ENCODE measurements around the gene FANCG.

The FANCG gene

GRCh38 chr9:35057271-35057620 lies 22.5 kb downstream of the FANCG start:
- no peak overlapping the region for H2AK5ac ChIP-seq (ENCODE audit: low read length)

GRCh38 chr9:35056571-35057270 lies 23.0 kb downstream of the FANCG start:
- no peak overlapping the region for H3K9ac ChIP-seq (ENCODE audit: low read length)

More at GRCh38 chr9:35057271-35057620, 22.5 kb downstream of the FANCG start:
- no peak overlapping the region for H4K12ac ChIP-seq (ENCODE audit: low read depth, low read length)
- no peak overlapping the region for H3K9ac ChIP-seq (ENCODE audit: low read length)
- no peak overlapping the region for H4K91ac ChIP-seq (ENCODE audit: low read depth, low read length)
- H4K8ac ChIP-seq (ENCODE audit: low read depth, low read length): no peak overlapping the region
- no peaks in the 10 kb centered on the region for H3K79me2 ChIP-seq (ENCODE audit: control insufficient read depth, insufficient read depth, low read length, poor library complexity)
- no peak overlapping the region for H2BK120ac ChIP-seq (ENCODE audit: insufficient read depth, low read length, poor library complexity)
- H3K4me3 ChIP-seq (ENCODE audit: low read depth, low read length): no peak overlapping the region
- no peak overlapping the region for H2BK12ac ChIP-seq (ENCODE audit: low read length)
- no peak overlapping the region for H3K27ac ChIP-seq (ENCODE audit: low read depth, low read length)
- no peak overlapping the region for H2AFZ ChIP-seq (ENCODE audit: insufficient read depth, low read length, poor library complexity)
- peaks cover 54 to 70% of the 10 kb centered on the region in 2 experiments for H3K36me3 ChIP-seq (ENCODE audit: control insufficient read depth in 1 of 2, insufficient read depth in 2 of 2, low read length in 2 of 2)
- H3K4me2 ChIP-seq (ENCODE audit: low read length): no peak overlapping the region
- DNase-seq: no peak
- no peak overlapping the region for H3K23ac ChIP-seq (ENCODE audit: low read length)
- H3K27me3 ChIP-seq (ENCODE audit: insufficient read depth, low read length): no peaks in the 10 kb centered on the region
- no peak overlapping the region for H3K14ac ChIP-seq (ENCODE audit: low read length)
- H3K4me1 ChIP-seq (ENCODE audit: control insufficient read depth in 1 of 2, insufficient read depth in 2 of 2, low read length in 2 of 2): no peaks in the 10 kb centered on the region
- H3K4ac ChIP-seq (ENCODE audit: low read depth, low read length): no peak overlapping the region
- H3K9me3 ChIP-seq (ENCODE audit: insufficient read depth, low read depth, low read length): peaks cover 3% of the 10 kb centered on the region
- H2BK5ac ChIP-seq (ENCODE audit: low read depth, low read length, poor library complexity): no peak overlapping the region
- H3K18ac ChIP-seq (ENCODE audit: low read length): no peak overlapping the region
- no CpG with 5 or more reads among the region's 8 CpGs for WGBS (ENCODE audit: extremely low coverage, insufficient coverage, insufficient read length)
- H3K79me1 ChIP-seq (ENCODE audit: low read length): no peaks in the 10 kb centered on the region

DNA sequence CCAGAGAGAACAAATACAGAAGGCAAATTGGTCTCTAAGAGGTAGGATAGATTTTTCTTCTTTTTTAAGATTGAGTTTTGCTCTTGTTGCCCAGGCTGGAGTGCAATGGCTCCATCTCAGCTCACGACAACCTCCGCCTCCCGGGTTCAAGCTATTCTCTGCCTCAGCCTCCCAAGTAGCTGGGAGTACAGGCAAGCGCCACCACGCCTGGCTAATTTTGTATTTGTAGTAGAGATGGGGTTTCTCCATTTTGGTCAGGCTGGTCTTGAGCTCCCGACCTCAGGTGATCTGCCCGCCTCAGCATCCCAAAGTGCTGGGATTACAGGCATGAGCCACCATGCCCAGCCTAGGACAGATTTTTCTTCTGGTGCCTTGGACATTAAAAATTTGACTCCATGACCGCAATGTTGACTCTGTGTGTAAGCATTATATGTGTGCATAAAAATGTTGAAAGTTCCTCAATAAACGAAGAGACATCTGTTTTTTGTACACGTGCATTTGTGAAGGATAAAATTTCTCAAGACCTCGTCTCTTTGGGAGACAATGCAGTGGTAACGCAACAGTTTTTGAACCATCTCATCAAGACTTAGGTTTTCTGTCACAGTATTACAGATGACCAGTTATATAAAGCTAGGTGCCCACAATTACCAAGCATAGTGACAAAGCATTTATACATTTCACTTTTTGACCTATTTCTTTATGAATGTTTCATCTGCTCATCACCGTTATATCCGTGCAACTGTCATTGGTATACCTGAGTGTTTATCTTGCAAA lies 24.7 kb downstream of the FANCG start:
- peaks cover 39 to 58% of the 10 kb centered on the region in 2 experiments for H3K36me3 ChIP-seq (ENCODE audit: control insufficient read depth in 1 of 2, insufficient read depth in 2 of 2, low read length in 2 of 2)
- no peak overlapping the region for H3K4ac ChIP-seq (ENCODE audit: low read depth, low read length)
- H3K14ac ChIP-seq (ENCODE audit: low read length): no peak overlapping the region
- DNase-seq: no peak
- no peak overlapping the region for H2AFZ ChIP-seq (ENCODE audit: insufficient read depth, low read length, poor library complexity)
- no peak overlapping the region for H3K4me2 ChIP-seq (ENCODE audit: low read length)
- no peak overlapping the region for H4K91ac ChIP-seq (ENCODE audit: low read depth, low read length)
- H3K4me1 ChIP-seq (ENCODE audit: control insufficient read depth in 1 of 2, insufficient read depth in 2 of 2, low read length in 2 of 2): no peaks in the 10 kb centered on the region
- H3K27me3 ChIP-seq (ENCODE audit: insufficient read depth, low read length): no peaks in the 10 kb centered on the region
- WGBS (ENCODE audit: extremely low coverage, insufficient coverage, insufficient read length): no CpG with 5 or more reads among the region's 14 CpGs
- H3K9ac ChIP-seq (ENCODE audit: low read length): no peak overlapping the region
- H3K79me2 ChIP-seq (ENCODE audit: control insufficient read depth, insufficient read depth, low read length, poor library complexity): no peaks in the 10 kb centered on the region
- H3K18ac ChIP-seq (ENCODE audit: low read length): no peak overlapping the region
- no peak overlapping the region for H2AK5ac ChIP-seq (ENCODE audit: low read length)
- H4K8ac ChIP-seq (ENCODE audit: low read depth, low read length): no peak overlapping the region
- no peak overlapping the region for H2BK5ac ChIP-seq (ENCODE audit: low read depth, low read length, poor library complexity)
- no peak overlapping the region for H3K23ac ChIP-seq (ENCODE audit: low read length)
- no peaks in the 10 kb centered on the region for H3K79me1 ChIP-seq (ENCODE audit: low read length)
- H2BK120ac ChIP-seq (ENCODE audit: insufficient read depth, low read length, poor library complexity): no peak overlapping the region
- no peak overlapping the region for H2BK12ac ChIP-seq (ENCODE audit: low read length)
- H3K27ac ChIP-seq (ENCODE audit: low read depth, low read length): no peak overlapping the region
- no peak overlapping the region for H3K4me3 ChIP-seq (ENCODE audit: low read depth, low read length)
- no peak overlapping the region for H4K12ac ChIP-seq (ENCODE audit: low read depth, low read length)
- peaks cover 3% of the 10 kb centered on the region for H3K9me3 ChIP-seq (ENCODE audit: insufficient read depth, low read depth, low read length)

More at GRCh38 chr9:35056571-35057270, 23.0 kb downstream of the FANCG start:
- Histone ChIP-seq H2BK12ac (ENCODE audit: low read length) (no peak overlapping the region), H3K14ac (ENCODE audit: low read length) (no peak overlapping the region), H3K36me3 (ENCODE audit: control insufficient read depth in 1 of 2, insufficient read depth in 2 of 2, low read length in 2 of 2) (peaks cover 49 to 65% of the 10 kb centered on the region in 2 experiments), H4K12ac (ENCODE audit: low read depth, low read length) (no peak overlapping the region), H3K18ac (ENCODE audit: low read length) (no peak overlapping the region), H3K23ac (ENCODE audit: low read length) (no peak overlapping the region), H2AFZ (ENCODE audit: insufficient read depth, low read length, poor library complexity) (no peak overlapping the region), H4K91ac (ENCODE audit: low read depth, low read length) (no peak overlapping the region), H3K4ac (ENCODE audit: low read depth, low read length) (no peak overlapping the region), H3K27me3 (ENCODE audit: insufficient read depth, low read length) (no peaks in the 10 kb centered on the region), H3K9me3 (ENCODE audit: insufficient read depth, low read depth, low read length) (peaks cover 3% of the 10 kb centered on the region), H4K8ac (ENCODE audit: low read depth, low read length) (no peak overlapping the region), H2BK120ac (ENCODE audit: insufficient read depth, low read length, poor library complexity) (no peak overlapping the region), H3K79me1 (ENCODE audit: low read length) (no peaks in the 10 kb centered on the region), H2BK5ac (ENCODE audit: low read depth, low read length, poor library complexity) (no peak overlapping the region), H3K79me2 (ENCODE audit: control insufficient read depth, insufficient read depth, low read length, poor library complexity) (no peaks in the 10 kb centered on the region), H2AK5ac (ENCODE audit: low read length) (no peak overlapping the region), H3K4me2 (ENCODE audit: low read length) (no peak overlapping the region), H3K4me3 (ENCODE audit: low read depth, low read length) (no peak overlapping the region), H3K4me1 (ENCODE audit: control insufficient read depth in 1 of 2, insufficient read depth in 2 of 2, low read length in 2 of 2) (no peaks in the 10 kb centered on the region), H3K27ac (ENCODE audit: low read depth, low read length) (no peak overlapping the region)
- no peak for DNase-seq
- WGBS (ENCODE audit: extremely low coverage, insufficient coverage, insufficient read length): no CpG with 5 or more reads among the region's 9 CpGs

DNA sequence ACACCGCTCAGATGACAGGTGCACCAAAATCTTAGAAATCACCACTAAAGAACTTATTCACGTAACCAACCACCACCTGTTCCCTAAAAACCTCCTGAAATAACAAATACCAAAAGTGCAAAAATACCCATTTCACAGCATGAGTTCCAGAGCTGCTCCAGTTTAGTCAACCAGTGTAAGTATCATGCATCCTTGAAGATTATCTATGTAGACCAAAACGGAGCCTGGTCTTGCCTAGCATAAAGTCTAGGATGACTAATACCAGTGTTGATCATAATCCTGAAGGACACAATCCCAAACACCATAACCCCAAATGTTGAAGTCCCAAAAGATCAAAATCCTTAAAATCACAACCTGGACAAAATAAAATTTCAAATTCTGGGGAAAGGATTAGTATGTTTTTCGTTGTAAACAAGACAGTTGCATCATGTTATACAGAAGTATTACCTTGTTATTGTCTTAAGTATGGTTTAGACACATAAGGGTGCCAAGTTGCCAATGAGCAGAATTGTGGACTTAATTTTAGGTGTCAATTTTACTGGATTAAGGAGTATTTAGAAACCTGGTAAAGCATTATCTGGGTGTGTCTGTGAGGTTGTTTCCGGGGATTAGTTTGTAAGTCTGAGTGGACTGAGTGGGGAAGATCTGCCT lies 25.4 kb downstream of the FANCG start:
- H2BK12ac ChIP-seq (ENCODE audit: low read length): no peak overlapping the region
- H2AFZ ChIP-seq (ENCODE audit: insufficient read depth, low read length, poor library complexity): no peak overlapping the region
- no peak overlapping the region for H4K91ac ChIP-seq (ENCODE audit: low read depth, low read length)
- H3K27me3 ChIP-seq (ENCODE audit: insufficient read depth, low read length): no peaks in the 10 kb centered on the region
- no peak overlapping the region for H3K4ac ChIP-seq (ENCODE audit: low read depth, low read length)
- H2BK5ac ChIP-seq (ENCODE audit: low read depth, low read length, poor library complexity): no peak overlapping the region
- WGBS (ENCODE audit: extremely low coverage, insufficient coverage, insufficient read length): no CpG with 5 or more reads among the region's 5 CpGs
- H3K79me1 ChIP-seq (ENCODE audit: low read length): no peaks in the 10 kb centered on the region
- peaks cover 38 to 56% of the 10 kb centered on the region in 2 experiments for H3K36me3 ChIP-seq (ENCODE audit: control insufficient read depth in 1 of 2, insufficient read depth in 2 of 2, low read length in 2 of 2)
- H3K27ac ChIP-seq (ENCODE audit: low read depth, low read length): no peak overlapping the region
- H3K9ac ChIP-seq (ENCODE audit: low read length): no peak overlapping the region
- no peak overlapping the region for H4K12ac ChIP-seq (ENCODE audit: low read depth, low read length)
- no peaks in the 10 kb centered on the region for H3K79me2 ChIP-seq (ENCODE audit: control insufficient read depth, insufficient read depth, low read length, poor library complexity)
- H2BK120ac ChIP-seq (ENCODE audit: insufficient read depth, low read length, poor library complexity): no peak overlapping the region
- H3K4me1 ChIP-seq (ENCODE audit: control insufficient read depth in 1 of 2, insufficient read depth in 2 of 2, low read length in 2 of 2): no peaks in the 10 kb centered on the region
- H3K4me2 ChIP-seq (ENCODE audit: low read length): no peak overlapping the region
- no peak overlapping the region for H4K8ac ChIP-seq (ENCODE audit: low read depth, low read length)
- DNase-seq: no peak
- H3K23ac ChIP-seq (ENCODE audit: low read length): no peak overlapping the region
- no peak overlapping the region for H3K14ac ChIP-seq (ENCODE audit: low read length)
- peaks cover 3% of the 10 kb centered on the region for H3K9me3 ChIP-seq (ENCODE audit: insufficient read depth, low read depth, low read length)
- no peak overlapping the region for H3K18ac ChIP-seq (ENCODE audit: low read length)
- H3K4me3 ChIP-seq (ENCODE audit: low read depth, low read length): no peak overlapping the region
- H2AK5ac ChIP-seq (ENCODE audit: low read length): no peak overlapping the region

Data from trophoblast cell (in vitro differentiated cells and primary cell).